ENCODE measurements around the gene HBEGF.

HBEGF gene

DNA sequence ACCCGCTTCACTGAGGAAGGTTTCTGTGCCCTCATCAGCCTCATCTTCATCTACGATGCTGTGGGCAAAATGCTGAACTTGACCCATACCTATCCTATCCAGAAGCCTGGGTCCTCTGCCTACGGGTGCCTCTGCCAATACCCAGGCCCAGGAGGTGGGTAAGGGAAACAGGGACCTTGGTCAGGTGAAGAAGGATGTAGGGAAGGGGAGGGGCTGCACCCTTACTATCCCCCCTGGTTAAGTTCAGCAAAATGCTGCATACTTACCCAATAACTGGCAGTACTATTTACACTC is 18.0 kb upstream of the HBEGF start:
- TF ChIP-seq TAF1 (IDR thresholded peaks at IDR 0.05; ENCODE audit: borderline replicate concordance, insufficient read depth, low read length) = no peak

DNA sequence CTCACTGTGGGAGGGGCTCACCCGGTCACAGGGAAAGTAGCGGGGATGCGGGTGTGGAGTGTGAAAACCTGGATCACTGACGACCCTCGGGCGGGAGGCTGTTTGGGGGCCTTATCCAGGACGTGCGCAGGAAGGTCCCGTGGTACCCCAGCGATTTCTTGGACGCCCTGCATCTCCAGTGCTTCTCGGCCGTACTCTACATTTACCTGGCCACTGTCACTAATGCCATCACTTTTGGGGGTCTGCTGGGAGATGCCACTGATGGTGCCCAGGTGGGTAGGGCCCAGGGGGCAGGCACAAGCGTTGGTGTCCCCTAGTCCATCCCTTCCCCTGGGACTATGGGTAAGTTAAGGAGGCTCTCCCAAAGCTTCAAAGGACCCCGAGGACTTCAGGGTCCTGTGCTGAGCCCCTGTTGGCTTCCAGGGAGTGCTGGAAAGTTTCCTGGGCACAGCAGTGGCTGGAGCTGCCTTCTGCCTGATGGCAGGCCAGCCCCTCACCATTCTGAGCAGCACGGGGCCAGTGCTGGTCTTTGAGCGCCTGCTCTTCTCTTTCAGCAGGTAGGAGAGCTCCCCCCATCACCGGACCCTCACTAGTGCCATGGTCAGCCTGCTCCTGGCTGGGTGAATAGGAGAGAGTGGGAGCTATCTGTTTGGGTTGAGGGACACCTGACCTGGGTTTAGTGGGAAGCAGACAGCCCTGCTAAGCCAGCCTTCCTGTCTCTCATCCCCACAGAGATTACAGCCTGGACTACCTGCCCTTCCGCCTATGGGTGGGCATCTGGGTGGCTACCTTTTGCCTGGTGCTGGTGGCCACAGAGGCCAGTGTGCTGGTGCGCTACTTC is 17.4 kb upstream of the HBEGF start:
- TF ChIP-seq TAF1 (IDR thresholded peaks at IDR 0.05; ENCODE audit: borderline replicate concordance, insufficient read depth, low read length) = no peak
- no peak for TF ChIP-seq POLR2AphosphoS5 (IDR thresholded peaks at IDR 0.05; ENCODE audit: low read depth, low read length)
- no peak for TF ChIP-seq REST (IDR thresholded peaks at IDR 0.05; ENCODE audit: insufficient read depth in 1 of 2, low read depth in 2 of 2, low read length in 2 of 2)
- TF ChIP-seq FOXP2 (optimal IDR thresholded peaks at IDR 0.05; ENCODE audit: borderline replicate concordance, extremely low read depth, extremely low read length, insufficient read depth) = no peak
- TF ChIP-seq SIN3A (IDR thresholded peaks at IDR 0.05; ENCODE audit: borderline replicate concordance, insufficient read depth, low read length) = no peak

GRCh38 chr5:140362875-140363630 is 16.6 kb upstream of the HBEGF start:
- TF ChIP-seq FOXP2 (optimal IDR thresholded peaks at IDR 0.05; ENCODE audit: borderline replicate concordance, extremely low read depth, extremely low read length, insufficient read depth) = peak; percentile 33
- no peak for TF ChIP-seq TAF1 (IDR thresholded peaks at IDR 0.05; ENCODE audit: borderline replicate concordance, insufficient read depth, low read length)
- no peak for TF ChIP-seq SIN3A (IDR thresholded peaks at IDR 0.05; ENCODE audit: borderline replicate concordance, insufficient read depth, low read length)

- no peak for TF ChIP-seq SIN3A (IDR thresholded peaks at IDR 0.05; ENCODE audit: borderline replicate concordance, insufficient read depth, low read length)
- TF ChIP-seq POLR2AphosphoS5 (IDR thresholded peaks at IDR 0.05; ENCODE audit: low read depth, low read length) = no peak
- TF ChIP-seq TAF1 (IDR thresholded peaks at IDR 0.05; ENCODE audit: borderline replicate concordance, insufficient read depth, low read length) = no peak
- TF ChIP-seq REST (IDR thresholded peaks at IDR 0.05; ENCODE audit: insufficient read depth in 1 of 2, low read depth in 2 of 2, low read length in 2 of 2) = no peak
- no peak for TF ChIP-seq FOXP2 (optimal IDR thresholded peaks at IDR 0.05; ENCODE audit: borderline replicate concordance, extremely low read depth, extremely low read length, insufficient read depth)
Measured at GRCh38 chr5:140362311-140362710, 15.9 kb upstream of the HBEGF start.

GRCh38 chr5:140361901-140362300 is 15.5 kb upstream of the HBEGF start:
- no peak for TF ChIP-seq SIN3A (IDR thresholded peaks at IDR 0.05; ENCODE audit: borderline replicate concordance, insufficient read depth, low read length)
- TF ChIP-seq TAF1 (IDR thresholded peaks at IDR 0.05; ENCODE audit: borderline replicate concordance, insufficient read depth, low read length) = no peak
- no peak for TF ChIP-seq REST (IDR thresholded peaks at IDR 0.05; ENCODE audit: insufficient read depth in 1 of 2, low read depth in 2 of 2, low read length in 2 of 2)
- TF ChIP-seq POLR2AphosphoS5 (IDR thresholded peaks at IDR 0.05; ENCODE audit: low read depth, low read length) = no peak
- TF ChIP-seq FOXP2 (optimal IDR thresholded peaks at IDR 0.05; ENCODE audit: borderline replicate concordance, extremely low read depth, extremely low read length, insufficient read depth) = no peak

Data from PFSK-1 (cell line).